ENCODE data around the gene ZNF668.

GRCh38 chr16:31020536-31020935 is 53.5 kb downstream of the ZNF668 start:
- no peak for TF ChIP-seq ARNTL (CRISPR knock-in tag; IDR thresholded peaks at IDR 0.05; ENCODE audit: borderline replicate concordance, low read depth)
- TF ChIP-seq POU6F1 (CRISPR knock-in tag; IDR thresholded peaks at IDR 0.05; ENCODE audit: borderline replicate concordance, low read depth): no peak
- TF ChIP-seq CSDC2 (CRISPR knock-in tag; IDR thresholded peaks at IDR 0.05): no peak
